GM12892 (cell line): ENCODE data around the gene RPS6KB2.
"Not testable (repeated sequence)": the region's sequence is repeated elsewhere in the genome, so short reads cannot be mapped to it uniquely, and the experiment has no call there.

ENCODE experiments used
- DNase-seq: peaks from one replicate; pipeline ENCODE4 v3.0.0; 2011; ENCODE audit not compliant: insufficient read length
- FAIRE-seq: peaks from 2 replicates; lab custom pipeline; 2011; peaks lifted over from hg19 to GRCh38; lab: Jason Lieb, UNC
- POLR2A ChIP-seq: IDR thresholded peaks from 2 replicates; pipeline ENCODE4 v1.6.1; 2011; ENCODE audit warnings: low read depth, low read length, control low read depth
- POLR2AphosphoS5 ChIP-seq: IDR thresholded peaks from 2 replicates; pipeline ENCODE4 v1.6.1; 2011; ENCODE audit warnings: low read depth, low read length, control low read depth
- TAF1 ChIP-seq: IDR thresholded peaks from 2 replicates; pipeline ENCODE4 v1.6.1; 2011; ENCODE audit warnings: low read depth, mild to moderate bottlenecking, control low read depth, low read length, borderline replicate concordance

The RPS6KB2 gene

GRCh38 chr11:67416416-67417335, 11.6 kb upstream of the RPS6KB2 start:
- FAIRE-seq: peak; percentile 66
- no peak for TF ChIP-seq POLR2A
- no peak for TF ChIP-seq POLR2AphosphoS5
- no peak for TF ChIP-seq TAF1
- DNase-seq: no peak

- TF ChIP-seq TAF1 (no peak), POLR2AphosphoS5 (no peak), POLR2A (no peak)
- no peak for DNase-seq
- no peak for FAIRE-seq
Observed at GRCh38 chr11:67417425-67417824, 10.9 kb upstream of the RPS6KB2 start.

- FAIRE-seq (peak; percentile 68), DNase-seq (no peak)
- no peak for TF ChIP-seq POLR2A
- TF ChIP-seq TAF1: no peak
- TF ChIP-seq POLR2AphosphoS5: no peak
Observed at GRCh38 chr11:67418476-67419281, 9.6 kb upstream of the RPS6KB2 start.

- no peak for FAIRE-seq
- TF ChIP-seq POLR2AphosphoS5 (no peak), TAF1 (no peak), POLR2A (no peak)
- DNase-seq: no peak
Observed at GRCh38 chr11:67419325-67420049, 8.8 kb upstream of the RPS6KB2 start.

- no peak for TF ChIP-seq POLR2A
- no peak for TF ChIP-seq POLR2AphosphoS5
- no peak for TF ChIP-seq TAF1
- FAIRE-seq (no peak), DNase-seq (no peak)
Observed at GRCh38 chr11:67420147-67420645, 8.1 kb upstream of the RPS6KB2 start.

GRCh38 chr11:67420646-67421429, 7.5 kb upstream of the RPS6KB2 start:
- FAIRE-seq: peak; percentile 100
- TF ChIP-seq POLR2AphosphoS5: no peak
- TF ChIP-seq POLR2A: no peak; the same call in 1 of the 2 replicates
- TF ChIP-seq TAF1: no peak
- peak; percentile 99 for DNase-seq

GRCh38 chr11:67421430-67422031, 6.8 kb upstream of the RPS6KB2 start:
- no peak for TF ChIP-seq POLR2A
- no peak for TF ChIP-seq TAF1
- no peak for TF ChIP-seq POLR2AphosphoS5
- DNase-seq (no peak), FAIRE-seq (no peak)

GRCh38 chr11:67422891-67423290, 5.4 kb upstream of the RPS6KB2 start:
- no peak for TF ChIP-seq TAF1
- FAIRE-seq: peak; percentile 63
- no peak for DNase-seq

- TF ChIP-seq TAF1 (no peak), POLR2AphosphoS5 (no peak), POLR2A (no peak)
- DNase-seq: no peak
- no peak for FAIRE-seq
Observed at GRCh38 chr11:67423466-67423865, 4.8 kb upstream of the RPS6KB2 start.

- FAIRE-seq (no peak), DNase-seq (no peak)
- TF ChIP-seq POLR2AphosphoS5: no peak
- no peak for TF ChIP-seq POLR2A
- TF ChIP-seq TAF1: no peak
Observed at GRCh38 chr11:67423891-67424613, 4.2 kb upstream of the RPS6KB2 start.

GRCh38 chr11:67427364-67427859, 882 bp upstream of the RPS6KB2 start:
- not testable (repeated sequence) for DNase-seq, FAIRE-seq
